Activated CD8-positive, alpha-beta T cell treated with anti-CD3 and anti-CD28 coated beads for 36 hours (primary cell): ENCODE measurements around the gene GDF9. TPM values are rescaled to one million over a fixed set of nuclear protein-coding genes. Genes with fewer than 3 reads are reported as not detected.
A peak's percentile ranks its signal among the peaks of the same experiment; 100 is the strongest.

Experiments
- ATAC-seq: fragments of 200-7000 bp; cut with Tn5 transposase; one replicate; pipeline ENCODE4 v1.10.0; 2021; ENCODE audit warnings: mild to moderate bottlenecking, moderate library complexity
- CTCF ChIA-PET: fragments of 350-600 bp; sonication (Branson Sonifier 250); formaldehyde crosslinking; loops from one replicate; lab custom pipeline; 2021; ENCODE audit warnings: antibody characterized with exemption; lab: Charles Lee
- POLR2A ChIA-PET: fragments of 350-600 bp; sonication (Branson Sonifier 250); formaldehyde crosslinking; loops from one replicate; lab custom pipeline; 2021; ENCODE audit warnings: antibody characterized with exemption; lab: Charles Lee
- DNase-seq: peaks from one replicate; pipeline ENCODE4 v3.0.0-alpha.2; 2020
- H3K27ac Mint-ChIP-seq: one replicate; pipeline ENCODE4 v1.8.0; 2021; ENCODE audit warnings: mild to moderate bottlenecking, mixed read lengths
- H3K27me3 Mint-ChIP-seq: one replicate; pipeline ENCODE4 v1.8.0; 2021; ENCODE audit warnings: mixed read lengths
- H3K36me3 Mint-ChIP-seq: one replicate; pipeline ENCODE4 v1.8.0; 2021; ENCODE audit warnings: low read depth, mixed read lengths
- H3K4me1 Mint-ChIP-seq: one replicate; pipeline ENCODE4 v1.8.0; 2021; ENCODE audit warnings: low read depth, mixed read lengths
- H3K4me3 Mint-ChIP-seq: one replicate; pipeline ENCODE4 v1.8.0; 2021; ENCODE audit warnings: mild to moderate bottlenecking, moderate library complexity, mixed read lengths
- H3K9me3 Mint-ChIP-seq: one replicate; pipeline ENCODE4 v1.8.0; 2021; ENCODE audit warnings: mixed read lengths
- CTCF ChIP-seq: fragments of 200-600 bp; IDR thresholded peaks from one replicate; pipeline ENCODE4 v1.8.0; 2022; ENCODE audit warnings: antibody characterized with exemption, mild to moderate bottlenecking
- intact Hi-C: fragments of 100-400 bp; cut with micrococcal nuclease; formaldehyde crosslinking; loops from one replicate; pipeline ENCODE4 v1.10.0; 2022
- total RNA-seq, 2 experiments: library from RNA; stranded (reverse); gene quantifications; one replicate each; pipeline ENCODE4 v1.2.3, GENCODE V29; 2021

The GDF9 gene
- total RNA-seq, 2 experiments from 2014 or later = 0.90 to 0.94 TPM

- ATAC-seq (no peak), DNase-seq (no peak)
- intact Hi-C loops = loop anchor here (5.0 to 10.0 kb wide), 2 partner anchors 76 to 439 kb away; partner anchors contain the start of gene CCNI2
- no peak for TF ChIP-seq CTCF
- no peaks in the 10 kb centered on the region for H3K9me3 Mint-ChIP-seq
- ChIA-PET CTCF (interaction anchor here (1.0 to 3.2 kb wide), 5 partner anchors 9 to 317 kb away, joined by 3 to 15 read pairs (median 3); partner anchors contain the start of gene CCNI2), POLR2A (interaction anchor here (0.9 to 1.3 kb wide), 2 partner anchors 9 to 202 kb away, joined by 3 read pairs; no protein-coding TSS in a partner anchor)
- peaks cover 57% of the 10 kb centered on the region for H3K27me3 Mint-ChIP-seq
- H3K4me3 Mint-ChIP-seq = no peak overlapping the region
- peaks cover 10% of the 10 kb centered on the region for H3K4me1 Mint-ChIP-seq
- no peak overlapping the region for H3K27ac Mint-ChIP-seq
- no peaks in the 10 kb centered on the region for H3K36me3 Mint-ChIP-seq
Observed at GRCh38 chr5:132823481-132824050, 42.7 kb downstream of the GDF9 start.

GRCh38 chr5:132822650-132823480, 43.4 kb downstream of the GDF9 start:
- ATAC-seq (no peak), DNase-seq (peak; percentile 33)
- no peak overlapping the region for H3K27ac Mint-ChIP-seq
- H3K27me3 Mint-ChIP-seq = peaks cover 54% of the 10 kb centered on the region
- H3K4me1 Mint-ChIP-seq = peaks cover 10% of the 10 kb centered on the region
- intact Hi-C loops = loop anchor here (5.0 to 10.0 kb wide), 2 partner anchors 76 to 438 kb away; partner anchors contain the start of gene CCNI2
- no peaks in the 10 kb centered on the region for H3K36me3 Mint-ChIP-seq
- POLR2A ChIA-PET = interaction anchor here (0.9 kb wide), 1 partner anchor 9 kb away, joined by 3 read pairs; no protein-coding TSS in a partner anchor
- H3K4me3 Mint-ChIP-seq = no peak overlapping the region
- H3K9me3 Mint-ChIP-seq = no peaks in the 10 kb centered on the region
- CTCF ChIA-PET = interaction anchor here (1.0 kb wide), 2 partner anchors 60 to 75 kb away, joined by 3 read pairs; partner anchors contain the start of gene CCNI2
- TF ChIP-seq CTCF = no peak

GRCh38 chr5:132821791-132822190, 44.5 kb downstream of the GDF9 start:
- intact Hi-C loops = loop anchor here (5.0 to 10.0 kb wide), 2 partner anchors 74 to 437 kb away; partner anchors contain the start of gene CCNI2
- H3K36me3 Mint-ChIP-seq = no peaks in the 10 kb centered on the region
- peaks cover 47% of the 10 kb centered on the region for H3K27me3 Mint-ChIP-seq
- peaks cover 10% of the 10 kb centered on the region for H3K4me1 Mint-ChIP-seq
- no peak overlapping the region for H3K4me3 Mint-ChIP-seq
- no peak overlapping the region for H3K27ac Mint-ChIP-seq
- POLR2A ChIA-PET = interaction anchor here (0.9 kb wide), 1 partner anchor 9 kb away, joined by 3 read pairs; no protein-coding TSS in a partner anchor
- DNase-seq (no peak), ATAC-seq (no peak)
- CTCF ChIA-PET = interaction anchor here (1.0 to 6.0 kb wide), 15 partner anchors 8 to 435 kb away, joined by 4 to 62 read pairs (median 13); partner anchors contain the start of genes CCNI2, GDF9, KIF3A and SHROOM1
- no peak for TF ChIP-seq CTCF
- no peaks in the 10 kb centered on the region for H3K9me3 Mint-ChIP-seq

GRCh38 chr5:132821350-132821749, 44.9 kb downstream of the GDF9 start:
- Mint-ChIP-seq H3K4me3 (no peak overlapping the region), H3K36me3 (no peaks in the 10 kb centered on the region), H3K27ac (no peak overlapping the region), H3K27me3 (peaks cover 43% of the 10 kb centered on the region), H3K4me1 (peaks cover 10% of the 10 kb centered on the region), H3K9me3 (no peaks in the 10 kb centered on the region)
- no peak for TF ChIP-seq CTCF
- CTCF ChIA-PET = interaction anchor here (1.0 to 6.0 kb wide), 26 partner anchors 9 to 438 kb away, joined by 3 to 62 read pairs (median 9); partner anchors contain the start of genes CCNI2, GDF9, IL13 and KIF3A
- POLR2A ChIA-PET = interaction anchor here (0.9 kb wide), 1 partner anchor 10 kb away, joined by 3 read pairs; no protein-coding TSS in a partner anchor
- intact Hi-C loops = loop anchor here (5.0 to 10.0 kb wide), 2 partner anchors 74 to 437 kb away; partner anchors contain the start of gene CCNI2
- ATAC-seq = no peak
- DNase-seq = no peak
